RWPE1 (cell line): ENCODE data around the gene KCTD5.
A peak's percentile ranks its signal among the peaks of the same experiment; 100 is the strongest.
"Not testable (repeated sequence)": the region's sequence is repeated elsewhere in the genome, so short reads cannot be mapped to it uniquely, and the experiment has no call there.

Experiments
- CTCF ChIA-PET: fragments of 350-600 bp; sonication (Branson Sonifier 250); formaldehyde crosslinking; extraction: SDS; loops from one replicate; lab custom pipeline; 2021; lab: Yijun Ruan, JAX
- POLR2A ChIA-PET: fragments of 400-600 bp; formaldehyde crosslinking; extraction: SDS; loops from one replicate; lab custom pipeline; 2020; ENCODE audit warnings: antibody characterized with exemption; ENCODE audit not compliant: low non-redundant PET; lab: Yijun Ruan, JAX
- DNase-seq: peaks from one replicate; pipeline ENCODE4 v3.0.0; 2012; ENCODE audit warnings: low spot score
- H3K27ac ChIP-seq: fragments of 450-650 bp; 2 replicates; pipeline ENCODE4 v1.5.1; 2017
- TF ChIP-seq, protein P1 (sequence below): fragments of 450-650 bp; conservative IDR thresholded peaks from 2 replicates; pipeline ENCODE4 v1.5.1; 2017; ENCODE audit warnings: low read depth, mild to moderate bottlenecking

The KCTD5 gene

GRCh38 chr16:2692251-2692947 is 10.1 kb downstream of the KCTD5 start:
- peak overlapping the region; percentile 12 for H3K27ac ChIP-seq
- CTCF ChIA-PET, result no interaction called here
- DNase-seq, result no peak
- POLR2A ChIA-PET, result no interaction called here
- TF ChIP-seq, protein P1, sequence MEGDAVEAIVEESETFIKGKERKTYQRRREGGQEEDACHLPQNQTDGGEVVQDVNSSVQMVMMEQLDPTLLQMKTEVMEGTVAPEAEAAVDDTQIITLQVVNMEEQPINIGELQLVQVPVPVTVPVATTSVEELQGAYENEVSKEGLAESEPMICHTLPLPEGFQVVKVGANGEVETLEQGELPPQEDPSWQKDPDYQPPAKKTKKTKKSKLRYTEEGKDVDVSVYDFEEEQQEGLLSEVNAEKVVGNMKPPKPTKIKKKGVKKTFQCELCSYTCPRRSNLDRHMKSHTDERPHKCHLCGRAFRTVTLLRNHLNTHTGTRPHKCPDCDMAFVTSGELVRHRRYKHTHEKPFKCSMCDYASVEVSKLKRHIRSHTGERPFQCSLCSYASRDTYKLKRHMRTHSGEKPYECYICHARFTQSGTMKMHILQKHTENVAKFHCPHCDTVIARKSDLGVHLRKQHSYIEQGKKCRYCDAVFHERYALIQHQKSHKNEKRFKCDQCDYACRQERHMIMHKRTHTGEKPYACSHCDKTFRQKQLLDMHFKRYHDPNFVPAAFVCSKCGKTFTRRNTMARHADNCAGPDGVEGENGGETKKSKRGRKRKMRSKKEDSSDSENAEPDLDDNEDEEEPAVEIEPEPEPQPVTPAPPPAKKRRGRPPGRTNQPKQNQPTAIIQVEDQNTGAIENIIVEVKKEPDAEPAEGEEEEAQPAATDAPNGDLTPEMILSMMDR, result no peak

DNA sequence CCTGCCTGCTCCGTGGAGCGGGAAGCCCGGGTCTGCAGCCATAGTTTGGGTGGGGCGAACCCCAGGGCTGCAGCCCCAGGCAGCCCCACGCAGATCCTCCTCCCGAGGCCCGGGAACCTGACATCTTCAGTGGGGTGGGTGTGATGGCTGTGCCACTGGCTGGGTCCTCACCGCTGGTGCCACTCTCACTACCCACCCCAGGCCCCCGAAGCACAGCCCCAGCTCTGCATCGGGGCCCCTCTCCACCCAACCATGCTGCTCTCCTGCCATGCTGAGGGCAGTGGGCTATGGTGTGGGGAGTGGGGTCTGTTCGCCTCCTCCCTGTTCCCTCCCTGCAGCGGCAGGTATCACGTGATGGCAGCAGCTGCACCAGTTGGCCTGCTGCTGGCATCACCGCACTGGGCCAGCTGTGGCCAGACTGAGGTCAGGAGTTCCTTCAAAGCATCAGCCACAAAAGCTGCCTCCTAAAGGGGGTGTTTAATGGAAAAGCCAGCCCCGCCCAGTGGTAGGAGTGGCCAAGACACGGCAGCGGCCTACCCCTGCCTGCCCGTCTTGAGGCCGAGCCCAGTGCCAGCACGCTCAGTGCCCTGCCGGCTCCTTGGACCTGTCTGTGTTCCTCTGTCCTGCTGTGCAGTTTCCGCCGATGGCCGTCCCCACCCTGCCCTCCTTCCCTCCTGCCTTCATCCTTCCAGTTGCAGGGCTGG is 10.8 kb downstream of the KCTD5 start:
- POLR2A ChIA-PET, result no interaction called here

GRCh38 chr16:2696601-2697250 is 14.4 kb downstream of the KCTD5 start:
- CTCF ChIA-PET, DNase-seq, H3K27ac ChIP-seq, POLR2A ChIA-PET: not testable (repeated sequence)

More for the DNA sequence above, 10.8 kb downstream of the KCTD5 start:
- DNase-seq, result no peak
- TF ChIP-seq, protein P1, result no peak
- CTCF ChIA-PET, result interaction anchor here (0.6 kb wide), 1 partner anchor 22 kb away, joined by 4 read pairs; no protein-coding TSS in a partner anchor
- H3K27ac ChIP-seq, result no peak overlapping the region; the same call in 1 of the 2 replicates

GRCh38 chr16:2697401-2697948 is 15.2 kb downstream of the KCTD5 start:
- TF ChIP-seq, protein P1, result no peak
- DNase-seq, result no peak
- ChIA-PET POLR2A (no interaction called here), CTCF (interaction anchor here (0.5 kb wide), 1 partner anchor 110 kb away, joined by 3 read pairs; no protein-coding TSS in a partner anchor)
- H3K27ac ChIP-seq, result no peak overlapping the region

- POLR2A ChIA-PET, result no interaction called here
- no peak overlapping the region for H3K27ac ChIP-seq
- no peak for DNase-seq
- TF ChIP-seq, protein P1, result no peak
- CTCF ChIA-PET, result interaction anchor here (0.7 kb wide), 1 partner anchor 16 kb away, joined by 3 read pairs; the partner anchor contains the start of gene KCTD5
Observed at GRCh38 chr16:2698103-2698870, 16.0 kb downstream of the KCTD5 start.

- ChIA-PET CTCF (interaction anchor here (0.7 to 0.8 kb wide), 2 partner anchors 10 to 16 kb away, joined by 3 read pairs; partner anchors contain the start of gene KCTD5), POLR2A (no interaction called here)
- DNase-seq, result no peak
- TF ChIP-seq, protein P1, result no peak
- H3K27ac ChIP-seq, result peak overlapping the region; percentile 5
Observed at GRCh38 chr16:2698965-2699750, 16.8 kb downstream of the KCTD5 start.
